Lower lobe of right lung (tissue), 2 donors: ENCODE data around the gene BABAM2. TPM values are rescaled to one million over a fixed set of nuclear protein-coding genes. Genes with fewer than 3 reads are reported as not detected.
"Not testable (repeated sequence)": the region's sequence is repeated elsewhere in the genome, so short reads cannot be mapped to it uniquely, and the experiment has no call there.

ENCODE experiments used
- ATAC-seq, 2 donors: fragments of 200-7000 bp; cut with Tn5 transposase; one replicate each; pipeline ENCODE4 v1.9.1; 2020 to 2022; ENCODE audit warnings: mild to moderate bottlenecking in 2 of 2, moderate library complexity in 2 of 2
- DNase-seq: peaks from one replicate; pipeline ENCODE4 v3.0.0-alpha.2; 2020
- H3K27ac ChIP-seq: fragments of 200-600 bp; one replicate; pipeline ENCODE4 v1.8.0; 2022
- H3K27me3 ChIP-seq: fragments of 200-600 bp; one replicate; pipeline ENCODE4 v1.8.0; 2022; ENCODE audit warnings: low read depth
- H3K36me3 ChIP-seq: fragments of 200-600 bp; one replicate; pipeline ENCODE4 v1.8.0; 2022; ENCODE audit warnings: mild to moderate bottlenecking
- H3K4me1 ChIP-seq: fragments of 200-600 bp; one replicate; pipeline ENCODE4 v1.8.0; 2022
- H3K4me3 ChIP-seq: fragments of 200-600 bp; one replicate; pipeline ENCODE4 v1.8.0; 2022; ENCODE audit warnings: mild to moderate bottlenecking
- H3K9me3 ChIP-seq: fragments of 200-600 bp; one replicate; pipeline ENCODE4 v1.8.0; 2022
- CTCF ChIP-seq: fragments of 200-600 bp; IDR thresholded peaks from one replicate; pipeline ENCODE4 v1.8.0; 2022; ENCODE audit warnings: antibody characterized with exemption, mild to moderate bottlenecking
- intact Hi-C: fragments of 100-400 bp; cut with DNase I; formaldehyde crosslinking; loops from one replicate; pipeline ENCODE4 v1.11.0; 2022
- total RNA-seq: library from RNA; stranded (reverse); fragmentation: NEBNext Ultra II Directional; extraction: Animal tissue kit (Norgen Biotek cat#: 25700); gene quantifications from one replicate; pipeline ENCODE4 v1.2.1, GENCODE V29; 2021
- donor health status: DM: no; HTN: yes; CAD: no; lungs with severe emphysema.

Gene BABAM2
- total RNA-seq, 1 donor from 2014 or later = 39.5 TPM

- H3K27me3 ChIP-seq = no peaks in the 10 kb centered on the region
- TF ChIP-seq CTCF = no peak
- H3K9me3 ChIP-seq = no peaks in the 10 kb centered on the region
- no peak for ATAC-seq
- DNase-seq = no peak
- H3K36me3 ChIP-seq = no peaks in the 10 kb centered on the region
- H3K4me3 ChIP-seq = no peak overlapping the region
- intact Hi-C loops = no loop called here
- no peaks in the 10 kb centered on the region for H3K4me1 ChIP-seq
- no peak overlapping the region for H3K27ac ChIP-seq
These were observed 366.7 kb downstream of the BABAM2 start for GRCh38 chr2:28257182-28257581.

GRCh38 chr2:28259226-28259625, 368.7 kb downstream of the BABAM2 start:
- H3K27ac ChIP-seq, H3K4me1 ChIP-seq, H3K9me3 ChIP-seq, intact Hi-C loops, H3K36me3 ChIP-seq, ATAC-seq, H3K27me3 ChIP-seq, H3K4me3 ChIP-seq, DNase-seq: not testable (repeated sequence)

- Histone ChIP-seq H3K27me3 (no peaks in the 10 kb centered on the region), H3K4me1 (no peaks in the 10 kb centered on the region), H3K4me3 (no peak overlapping the region), H3K27ac (no peak overlapping the region), H3K36me3 (no peaks in the 10 kb centered on the region), H3K9me3 (no peaks in the 10 kb centered on the region)
- DNase-seq (no peak), ATAC-seq (no peak)
- intact Hi-C loops = no loop called here
- no peak for TF ChIP-seq CTCF
These were observed 373.2 kb downstream of the BABAM2 start for GRCh38 chr2:28263690-28264089.

GRCh38 chr2:28267282-28267681, 376.8 kb downstream of the BABAM2 start:
- no peak overlapping the region for H3K4me3 ChIP-seq
- no peak for TF ChIP-seq CTCF
- DNase-seq (no peak), ATAC-seq (no peak)
- H3K27ac ChIP-seq = no peak overlapping the region
- no peaks in the 10 kb centered on the region for H3K36me3 ChIP-seq
- no peaks in the 10 kb centered on the region for H3K27me3 ChIP-seq
- intact Hi-C loops = no loop called here
- peaks cover 8% of the 10 kb centered on the region for H3K4me1 ChIP-seq
- no peaks in the 10 kb centered on the region for H3K9me3 ChIP-seq

- Histone ChIP-seq H3K4me3 (no peak overlapping the region), H3K4me1 (peaks cover 8% of the 10 kb centered on the region), H3K27me3 (no peaks in the 10 kb centered on the region), H3K27ac (no peak overlapping the region), H3K36me3 (no peaks in the 10 kb centered on the region), H3K9me3 (no peaks in the 10 kb centered on the region)
- DNase-seq = no peak
- ATAC-seq = no peak
- TF ChIP-seq CTCF = no peak
- intact Hi-C loops = no loop called here
These were observed 377.9 kb downstream of the BABAM2 start for GRCh38 chr2:28268386-28268785.

GRCh38 chr2:28269019-28269784, 378.7 kb downstream of the BABAM2 start:
- Histone ChIP-seq H3K27me3 (no peaks in the 10 kb centered on the region), H3K27ac (no peak overlapping the region), H3K4me1 (peaks cover 8% of the 10 kb centered on the region), H3K36me3 (no peaks in the 10 kb centered on the region), H3K4me3 (no peak overlapping the region), H3K9me3 (no peaks in the 10 kb centered on the region)
- TF ChIP-seq CTCF = no peak
- DNase-seq (no peak), ATAC-seq (peak; percentile 38 to 75)
- intact Hi-C loops = no loop called here
